Measurements from ENCODE around the gene ZFAND2A.
"Not testable (repeated sequence)": the region's sequence is repeated elsewhere in the genome, so short reads cannot be mapped to it uniquely, and the experiment has no call there.

ZFAND2A gene

DNA sequence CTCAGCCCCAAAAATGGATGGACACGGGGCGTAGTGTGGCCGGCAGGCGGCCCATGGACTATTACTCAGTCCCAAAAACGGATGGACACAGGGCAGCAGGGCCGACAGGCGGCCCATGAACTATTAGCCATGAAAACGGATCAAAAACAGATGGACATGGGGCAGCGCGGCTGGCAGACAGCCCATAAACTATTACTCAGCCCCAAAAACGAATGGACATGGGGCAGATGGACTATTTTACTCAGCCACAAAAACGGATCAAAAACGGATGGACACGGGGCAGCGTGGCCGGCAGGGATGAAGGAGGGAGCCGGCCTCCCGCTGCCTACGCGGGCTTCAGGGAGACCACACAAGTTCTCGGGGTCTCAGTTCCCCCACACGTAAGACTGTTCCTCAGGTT is 39.2 kb downstream of the ZFAND2A start:
- Histone ChIP-seq H3K4me3 (ENCODE audit: control insufficient read depth in 1 of 7, extremely low read depth in 1 of 7, insufficient read depth in 4 of 7, low read depth in 2 of 7, low read length in 6 of 7) (no peak overlapping the region), H3K36me3 (ENCODE audit: control insufficient read depth in 4 of 4, insufficient read depth in 4 of 4, low read length in 3 of 4) (peaks cover 0 to 9% (median 5%) of the 10 kb centered on the region in 4 experiments), H3K9me3 (ENCODE audit: control extremely low read depth in 1 of 5, control insufficient read depth in 4 of 5, insufficient read depth in 2 of 5, low read depth in 1 of 5, low read length in 4 of 5) (no peaks in the 10 kb centered on the region), H3K27ac (ENCODE audit: insufficient read depth in 1 of 2, low read depth in 1 of 2, low read length in 2 of 2, poor library complexity in 1 of 2, severe bottlenecking in 2 of 2) (no peak overlapping the region), H3K27me3 (replicated peaks in 2 of 5; ENCODE audit: control insufficient read depth in 4 of 5, insufficient read depth in 5 of 5, low read length in 4 of 5) (no peaks in the 10 kb centered on the region), H3K4me1 (ENCODE audit: control extremely low read depth in 1 of 4, control insufficient read depth in 4 of 4, insufficient read depth in 4 of 4, low read length in 3 of 4) (peaks cover 0 to 4% (median 0%) of the 10 kb centered on the region in 4 experiments)
- WGBS (ENCODE audit: insufficient coverage), result 97% methylated on average over 21 of the region's 22 CpGs
- ChIA-PET CTCF (no interaction called here), POLR2A (interaction anchor here (0.7 kb wide), 1 partner anchor 63 kb away, joined by 3 read pairs; no protein-coding TSS in a partner anchor)
- no peak for DNase-seq

DNA sequence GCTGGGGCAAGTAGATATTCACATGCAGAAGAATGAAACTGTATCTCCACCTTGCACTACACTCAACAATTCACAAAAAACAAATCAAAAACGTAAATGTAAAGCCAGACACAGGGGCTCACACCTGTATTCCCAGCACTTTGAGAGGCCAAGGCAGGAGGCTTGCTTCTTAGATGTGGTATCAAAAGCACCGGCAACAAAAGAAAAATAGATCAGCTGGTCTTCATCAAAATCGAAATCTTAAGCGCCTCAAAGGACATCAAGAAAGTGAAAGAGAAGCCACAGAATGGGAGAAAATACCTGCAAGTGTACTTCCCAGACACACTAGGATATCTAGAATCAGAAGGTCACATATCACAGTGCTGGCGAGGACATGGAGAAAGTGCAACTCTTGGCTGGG is 40.8 kb downstream of the ZFAND2A start:
- DNase-seq, result no peak
- Histone ChIP-seq H3K36me3 (ENCODE audit: control insufficient read depth in 4 of 4, insufficient read depth in 4 of 4, low read length in 3 of 4) (no peaks in the 10 kb centered on the region), H3K27ac (ENCODE audit: insufficient read depth in 1 of 2, low read depth in 1 of 2, low read length in 2 of 2, poor library complexity in 1 of 2, severe bottlenecking in 2 of 2) (no peak overlapping the region), H3K27me3 (replicated peaks in 2 of 5; ENCODE audit: control insufficient read depth in 4 of 5, insufficient read depth in 5 of 5, low read length in 4 of 5) (no peaks in the 10 kb centered on the region), H3K4me3 (ENCODE audit: control insufficient read depth in 1 of 7, extremely low read depth in 1 of 7, insufficient read depth in 4 of 7, low read depth in 2 of 7, low read length in 6 of 7) (no peak overlapping the region), H3K4me1 (ENCODE audit: control extremely low read depth in 1 of 4, control insufficient read depth in 4 of 4, insufficient read depth in 4 of 4, low read length in 3 of 4) (peaks cover 0 to 4% (median 0%) of the 10 kb centered on the region in 4 experiments), H3K9me3 (ENCODE audit: control extremely low read depth in 1 of 5, control insufficient read depth in 4 of 5, insufficient read depth in 2 of 5, low read depth in 1 of 5, low read length in 4 of 5) (no peaks in the 10 kb centered on the region)
- CTCF ChIA-PET, result interaction anchor here (1.1 kb wide), 1 partner anchor 107 kb away, joined by 3 read pairs; no protein-coding TSS in a partner anchor
- WGBS (ENCODE audit: insufficient coverage), result 96% methylated on average over 4 of the region's 5 CpGs
- POLR2A ChIA-PET, result no interaction called here

DNA sequence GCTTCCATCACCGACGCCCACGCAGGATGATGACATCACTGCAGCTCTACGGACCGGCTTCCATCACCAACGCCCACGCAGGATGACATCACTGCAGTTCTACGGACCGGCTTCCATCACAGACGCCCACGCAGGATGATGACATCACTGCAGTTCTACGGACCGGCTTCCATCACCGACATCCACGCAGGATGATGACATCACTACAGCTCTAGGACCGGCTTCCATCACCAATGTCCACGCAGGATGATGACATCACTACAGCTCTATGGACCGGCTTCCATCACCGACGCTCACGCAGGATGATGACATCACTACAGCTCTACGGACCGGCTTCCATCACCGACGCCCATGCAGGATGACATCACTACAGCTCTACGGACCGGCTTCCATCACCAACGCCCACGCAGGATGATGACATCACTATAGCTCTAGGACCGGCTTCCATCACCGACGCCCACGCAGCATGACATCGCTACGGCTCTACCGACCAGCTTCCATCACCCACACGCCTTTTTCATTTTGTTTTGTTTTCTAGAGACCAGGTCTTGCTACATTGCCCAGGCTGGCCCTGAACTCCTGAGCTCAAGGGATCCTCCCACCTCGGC is 42.6 kb downstream of the ZFAND2A start:
- 96% methylated on average over 32 of the region's 38 CpGs for WGBS (ENCODE audit: insufficient coverage)
- no peak for DNase-seq
- Histone ChIP-seq H3K36me3 (ENCODE audit: control insufficient read depth in 4 of 4, insufficient read depth in 4 of 4, low read length in 3 of 4) (peaks cover 0 to 4% (median 0%) of the 10 kb centered on the region in 4 experiments), H3K27ac (ENCODE audit: insufficient read depth in 1 of 2, low read depth in 1 of 2, low read length in 2 of 2, poor library complexity in 1 of 2, severe bottlenecking in 2 of 2) (no peak overlapping the region), H3K9me3 (ENCODE audit: control extremely low read depth in 1 of 5, control insufficient read depth in 4 of 5, insufficient read depth in 2 of 5, low read depth in 1 of 5, low read length in 4 of 5) (no peaks in the 10 kb centered on the region), H3K4me3 (ENCODE audit: control insufficient read depth in 1 of 7, extremely low read depth in 1 of 7, insufficient read depth in 4 of 7, low read depth in 2 of 7, low read length in 6 of 7) (no peak overlapping the region), H3K4me1 (ENCODE audit: control extremely low read depth in 1 of 4, control insufficient read depth in 4 of 4, insufficient read depth in 4 of 4, low read length in 3 of 4) (peaks cover 0 to 3% (median 0%) of the 10 kb centered on the region in 4 experiments), H3K27me3 (replicated peaks in 2 of 5; ENCODE audit: control insufficient read depth in 4 of 5, insufficient read depth in 5 of 5, low read length in 4 of 5) (no peaks in the 10 kb centered on the region)
- ChIA-PET CTCF (interaction anchor here (1.0 to 1.5 kb wide), 2 partner anchors 26 to 123 kb away, joined by 3 to 5 read pairs; no protein-coding TSS in a partner anchor), POLR2A (interaction anchor here (0.7 kb wide), 1 partner anchor 31 kb away, joined by 3 read pairs; no protein-coding TSS in a partner anchor)

DNA sequence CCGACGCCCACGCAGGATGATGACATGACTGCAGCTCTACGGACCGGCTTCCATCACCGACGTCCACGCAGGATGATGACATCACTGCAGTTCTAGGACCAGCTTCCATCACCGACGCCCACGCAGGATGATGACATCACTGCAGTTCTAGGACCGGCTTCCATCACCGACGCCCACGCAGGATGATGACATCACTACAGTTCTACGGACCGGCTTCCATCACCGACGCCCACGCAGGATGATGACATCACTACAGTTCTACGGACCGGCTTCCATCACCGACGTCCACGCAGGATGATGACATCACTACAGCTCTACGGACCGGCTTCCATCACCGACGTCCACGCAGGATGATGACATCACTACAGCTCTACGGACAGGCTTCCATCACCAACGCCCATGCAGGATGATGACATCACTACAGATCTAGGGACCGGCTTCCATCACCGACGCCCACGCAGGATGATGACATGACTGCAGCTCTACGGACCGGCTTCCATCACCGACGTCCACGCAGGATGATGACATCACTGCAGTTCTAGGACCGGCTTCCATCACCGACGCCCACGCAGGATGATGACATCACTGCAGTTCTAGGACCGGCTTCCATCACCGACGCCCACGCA is 43.5 kb downstream of the ZFAND2A start:
- H3K27ac ChIP-seq (ENCODE audit: insufficient read depth in 1 of 2, low read depth in 1 of 2, low read length in 2 of 2, poor library complexity in 1 of 2, severe bottlenecking in 2 of 2); CTCF ChIA-PET; H3K4me3 ChIP-seq (ENCODE audit: control insufficient read depth in 1 of 7, extremely low read depth in 1 of 7, insufficient read depth in 4 of 7, low read depth in 2 of 7, low read length in 6 of 7); H3K36me3 ChIP-seq (ENCODE audit: control insufficient read depth in 4 of 4, insufficient read depth in 4 of 4, low read length in 3 of 4); H3K27me3 ChIP-seq (replicated peaks in 2 of 5; ENCODE audit: control insufficient read depth in 4 of 5, insufficient read depth in 5 of 5, low read length in 4 of 5); H3K4me1 ChIP-seq (ENCODE audit: control extremely low read depth in 1 of 4, control insufficient read depth in 4 of 4, insufficient read depth in 4 of 4, low read length in 3 of 4); H3K9me3 ChIP-seq (ENCODE audit: control extremely low read depth in 1 of 5, control insufficient read depth in 4 of 5, insufficient read depth in 2 of 5, low read depth in 1 of 5, low read length in 4 of 5); DNase-seq: not testable (repeated sequence)
- whole genome bisulfite sequencing (ENCODE audit: insufficient coverage), result 93% methylated on average over 22 of the region's 49 CpGs
- POLR2A ChIA-PET, result interaction anchor here (0.7 kb wide), 1 partner anchor 32 kb away, joined by 3 read pairs; no protein-coding TSS in a partner anchor

DNA sequence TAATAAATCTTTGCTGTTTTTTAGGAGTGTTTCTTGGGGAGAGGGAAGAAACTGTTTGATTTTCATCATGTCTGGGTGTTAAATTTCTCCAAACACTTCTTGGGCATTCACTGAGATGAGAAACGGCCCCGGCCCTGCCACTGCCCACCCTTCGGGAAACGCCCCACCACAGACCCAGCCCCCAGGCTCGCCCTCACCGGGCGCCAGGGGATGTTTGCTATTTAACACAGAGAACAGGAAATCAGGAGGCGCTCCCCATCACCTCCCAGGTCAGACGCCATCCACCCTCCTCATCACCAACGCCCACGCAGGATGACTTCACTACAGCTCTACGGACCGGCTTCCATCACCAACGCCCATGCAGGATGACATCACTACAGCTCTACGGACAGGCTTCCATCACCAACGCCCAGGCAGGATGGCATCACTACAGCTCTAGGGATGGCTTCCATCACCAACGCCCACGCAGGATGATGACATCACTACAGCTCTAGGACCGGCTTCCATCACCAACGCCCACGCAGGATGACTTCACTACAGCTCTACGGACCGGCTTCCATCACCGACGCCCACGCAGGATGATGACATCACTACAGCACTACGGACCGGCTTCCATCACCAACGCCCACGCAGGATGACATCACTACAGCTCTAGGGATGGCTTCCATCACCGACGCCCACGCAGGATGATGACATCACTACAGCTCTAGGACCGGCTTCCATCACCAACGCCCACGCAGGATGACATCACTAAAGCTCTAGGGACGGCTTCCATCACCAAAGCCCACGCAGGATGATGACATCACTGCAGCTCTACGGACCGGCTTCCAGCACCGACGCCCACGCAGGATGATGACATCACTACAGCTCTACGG is 44.6 kb downstream of the ZFAND2A start:
- H3K4me1 ChIP-seq (ENCODE audit: control extremely low read depth in 1 of 4, control insufficient read depth in 4 of 4, insufficient read depth in 4 of 4, low read length in 3 of 4); H3K27ac ChIP-seq (ENCODE audit: insufficient read depth in 1 of 2, low read depth in 1 of 2, low read length in 2 of 2, poor library complexity in 1 of 2, severe bottlenecking in 2 of 2); H3K9me3 ChIP-seq (ENCODE audit: control extremely low read depth in 1 of 5, control insufficient read depth in 4 of 5, insufficient read depth in 2 of 5, low read depth in 1 of 5, low read length in 4 of 5); H3K4me3 ChIP-seq (ENCODE audit: control insufficient read depth in 1 of 7, extremely low read depth in 1 of 7, insufficient read depth in 4 of 7, low read depth in 2 of 7, low read length in 6 of 7); H3K27me3 ChIP-seq (replicated peaks in 2 of 5; ENCODE audit: control insufficient read depth in 4 of 5, insufficient read depth in 5 of 5, low read length in 4 of 5); CTCF ChIA-PET; H3K36me3 ChIP-seq (ENCODE audit: control insufficient read depth in 4 of 4, insufficient read depth in 4 of 4, low read length in 3 of 4); DNase-seq: not testable (repeated sequence)
- POLR2A ChIA-PET, result interaction anchor here (0.6 kb wide), 1 partner anchor 337 kb away, joined by 3 read pairs; no protein-coding TSS in a partner anchor
- 97% methylated on average over 42 of the region's 44 CpGs for WGBS (ENCODE audit: insufficient coverage)

DNA sequence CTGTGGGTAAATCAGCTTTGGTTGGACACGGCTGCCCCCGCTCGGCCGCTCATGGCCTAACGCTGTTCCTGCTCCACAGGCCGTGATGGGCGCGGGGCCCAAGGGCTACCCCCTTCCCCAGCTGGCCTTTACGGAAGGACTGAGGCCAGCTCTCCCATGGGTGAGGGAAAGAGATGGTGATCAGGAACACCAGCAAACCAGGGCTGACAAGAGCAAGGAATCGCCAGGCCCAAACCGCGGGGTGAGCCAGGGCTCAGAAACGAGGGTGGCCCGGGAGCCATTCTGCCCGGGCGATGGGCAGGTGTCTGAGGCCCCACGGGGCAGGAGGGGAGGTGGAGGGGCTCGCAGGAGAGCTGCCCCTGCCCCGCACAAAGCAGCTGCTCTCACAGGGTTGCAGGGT is 45.5 kb downstream of the ZFAND2A start:
- ChIA-PET CTCF (no interaction called here), POLR2A (no interaction called here)
- H3K27me3 ChIP-seq (replicated peaks in 2 of 5; ENCODE audit: control insufficient read depth in 4 of 5, insufficient read depth in 5 of 5, low read length in 4 of 5), result no peaks in the 10 kb centered on the region
- DNase-seq, result no peak
- no peaks in the 10 kb centered on the region for H3K4me1 ChIP-seq (ENCODE audit: control extremely low read depth in 1 of 4, control insufficient read depth in 4 of 4, insufficient read depth in 4 of 4, low read length in 3 of 4)
- 96% methylated on average over 17 of the region's 19 CpGs for WGBS (ENCODE audit: insufficient coverage)
- H3K27ac ChIP-seq (ENCODE audit: insufficient read depth in 1 of 2, low read depth in 1 of 2, low read length in 2 of 2, poor library complexity in 1 of 2, severe bottlenecking in 2 of 2), result no peak overlapping the region
- no peaks in the 10 kb centered on the region for H3K9me3 ChIP-seq (ENCODE audit: control extremely low read depth in 1 of 5, control insufficient read depth in 4 of 5, insufficient read depth in 2 of 5, low read depth in 1 of 5, low read length in 4 of 5)
- H3K4me3 ChIP-seq (ENCODE audit: control insufficient read depth in 1 of 7, extremely low read depth in 1 of 7, insufficient read depth in 4 of 7, low read depth in 2 of 7, low read length in 6 of 7), result no peak overlapping the region
- H3K36me3 ChIP-seq (ENCODE audit: control insufficient read depth in 4 of 4, insufficient read depth in 4 of 4, low read length in 3 of 4), result peaks cover 0 to 5% (median 0%) of the 10 kb centered on the region in 4 experiments
